ENCODE data around the gene UQCR10.
A peak's percentile ranks its signal among the peaks of the same experiment; 100 is the strongest.

DNA sequence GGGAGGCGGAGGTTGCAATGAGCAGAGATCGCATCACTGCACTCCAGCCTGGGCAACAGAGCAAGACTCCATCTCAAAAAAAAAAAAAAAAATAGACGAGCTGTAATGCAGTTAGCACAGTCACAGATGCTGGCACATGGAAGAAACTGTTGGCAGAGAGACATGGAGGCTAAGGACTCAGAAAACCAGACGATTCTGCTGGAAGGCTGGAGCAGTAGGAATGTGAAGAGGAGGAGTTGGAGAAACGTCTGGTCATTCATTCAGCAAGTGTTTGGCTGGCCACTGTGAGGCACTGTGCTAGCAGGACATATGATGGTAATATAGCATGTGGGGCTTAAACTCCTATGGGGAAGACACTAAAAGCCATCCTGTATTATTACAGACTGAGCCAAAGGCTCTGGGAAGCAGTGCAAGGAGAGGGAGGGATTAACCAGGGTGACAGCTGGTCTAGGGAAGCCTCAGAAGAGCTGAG is 5.0 kb downstream of the UQCR10 start:
- TF ChIP-seq, protein P1, sequence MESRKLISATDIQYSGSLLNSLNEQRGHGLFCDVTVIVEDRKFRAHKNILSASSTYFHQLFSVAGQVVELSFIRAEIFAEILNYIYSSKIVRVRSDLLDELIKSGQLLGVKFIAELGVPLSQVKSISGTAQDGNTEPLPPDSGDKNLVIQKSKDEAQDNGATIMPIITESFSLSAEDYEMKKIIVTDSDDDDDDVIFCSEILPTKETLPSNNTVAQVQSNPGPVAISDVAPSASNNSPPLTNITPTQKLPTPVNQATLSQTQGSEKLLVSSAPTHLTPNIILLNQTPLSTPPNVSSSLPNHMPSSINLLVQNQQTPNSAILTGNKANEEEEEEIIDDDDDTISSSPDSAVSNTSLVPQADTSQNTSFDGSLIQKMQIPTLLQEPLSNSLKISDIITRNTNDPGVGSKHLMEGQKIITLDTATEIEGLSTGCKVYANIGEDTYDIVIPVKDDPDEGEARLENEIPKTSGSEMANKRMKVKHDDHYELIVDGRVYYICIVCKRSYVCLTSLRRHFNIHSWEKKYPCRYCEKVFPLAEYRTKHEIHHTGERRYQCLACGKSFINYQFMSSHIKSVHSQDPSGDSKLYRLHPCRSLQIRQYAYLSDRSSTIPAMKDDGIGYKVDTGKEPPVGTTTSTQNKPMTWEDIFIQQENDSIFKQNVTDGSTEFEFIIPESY (IDR thresholded peaks at IDR 0.05; ENCODE audit: extremely low read depth, insufficient replicate concordance, low read length): no peak
- TF ChIP-seq, protein P2, sequence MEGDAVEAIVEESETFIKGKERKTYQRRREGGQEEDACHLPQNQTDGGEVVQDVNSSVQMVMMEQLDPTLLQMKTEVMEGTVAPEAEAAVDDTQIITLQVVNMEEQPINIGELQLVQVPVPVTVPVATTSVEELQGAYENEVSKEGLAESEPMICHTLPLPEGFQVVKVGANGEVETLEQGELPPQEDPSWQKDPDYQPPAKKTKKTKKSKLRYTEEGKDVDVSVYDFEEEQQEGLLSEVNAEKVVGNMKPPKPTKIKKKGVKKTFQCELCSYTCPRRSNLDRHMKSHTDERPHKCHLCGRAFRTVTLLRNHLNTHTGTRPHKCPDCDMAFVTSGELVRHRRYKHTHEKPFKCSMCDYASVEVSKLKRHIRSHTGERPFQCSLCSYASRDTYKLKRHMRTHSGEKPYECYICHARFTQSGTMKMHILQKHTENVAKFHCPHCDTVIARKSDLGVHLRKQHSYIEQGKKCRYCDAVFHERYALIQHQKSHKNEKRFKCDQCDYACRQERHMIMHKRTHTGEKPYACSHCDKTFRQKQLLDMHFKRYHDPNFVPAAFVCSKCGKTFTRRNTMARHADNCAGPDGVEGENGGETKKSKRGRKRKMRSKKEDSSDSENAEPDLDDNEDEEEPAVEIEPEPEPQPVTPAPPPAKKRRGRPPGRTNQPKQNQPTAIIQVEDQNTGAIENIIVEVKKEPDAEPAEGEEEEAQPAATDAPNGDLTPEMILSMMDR (IDR thresholded peaks at IDR 0.05 in 2 of 3, conservative IDR thresholded peaks at IDR 0.05 in 1 of 3; ENCODE audit: borderline replicate concordance in 1 of 3, insufficient read depth in 1 of 3, low read depth in 2 of 3, low read length in 2 of 3): peak in 2 of 3 experiments; percentile 70 to 72; a peak in 5 of 6 replicates
- TF ChIP-seq FOSL1 (IDR thresholded peaks at IDR 0.05; ENCODE audit: low read depth): no peak
- TF ChIP-seq RAD21 (IDR thresholded peaks at IDR 0.05; ENCODE audit: low read depth): peak; percentile 60
- TF ChIP-seq, protein P3, sequence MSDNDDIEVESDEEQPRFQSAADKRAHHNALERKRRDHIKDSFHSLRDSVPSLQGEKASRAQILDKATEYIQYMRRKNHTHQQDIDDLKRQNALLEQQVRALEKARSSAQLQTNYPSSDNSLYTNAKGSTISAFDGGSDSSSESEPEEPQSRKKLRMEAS (IDR thresholded peaks at IDR 0.05): no peak
- TF ChIP-seq POLR2AphosphoS5 (IDR thresholded peaks at IDR 0.05; ENCODE audit: low read depth, low read length): no peak
- no peak for TF ChIP-seq ATF3 (IDR thresholded peaks at IDR 0.05)
- no peak for TF ChIP-seq YY1 (IDR thresholded peaks at IDR 0.05; ENCODE audit: extremely low read depth, insufficient replicate concordance, low read depth, low read length)
- TF ChIP-seq EZH2 (IDR thresholded peaks at IDR 0.05): no peak
- TF ChIP-seq POLR2A (IDR thresholded peaks at IDR 0.05; ENCODE audit: borderline replicate concordance, extremely low read depth, insufficient read depth, insufficient read length): no peak
- TF ChIP-seq JUND (IDR thresholded peaks at IDR 0.05): no peak
- TF ChIP-seq TCF7L2 (IDR thresholded peaks at IDR 0.05; ENCODE audit: borderline replicate concordance, extremely low read depth, insufficient read depth, insufficient read length): no peak
- no peak for TF ChIP-seq REST (IDR thresholded peaks at IDR 0.05; ENCODE audit: low read depth)

Data from HCT116 (cell line).